SK-N-MC (cell line): Measurements from ENCODE around the gene SOCS6.

Experiments used
- EZH2 ChIP-seq: fragments of 200-600 bp; sonication (generic); IDR thresholded peaks from one replicate; pipeline ENCODE4 v1.6.1; 2017; ENCODE audit warnings: antibody characterized with exemption
- FOXP2 ChIP-seq: optimal IDR thresholded peaks from 2 replicates; pipeline ENCODE3; 2011; ENCODE audit warnings: mild to moderate bottlenecking, moderate library complexity; ENCODE audit not compliant: insufficient read depth; ENCODE audit errors: extremely low read length, control extremely low read depth
- POLR2AphosphoS5 ChIP-seq: IDR thresholded peaks from 2 replicates; pipeline ENCODE4 v1.6.1; 2012; ENCODE audit warnings: mild to moderate bottlenecking, low read depth, low read length, borderline replicate concordance

- no peak for TF ChIP-seq EZH2
- no peak for TF ChIP-seq POLR2AphosphoS5
- TF ChIP-seq FOXP2, result no peak
Observed at GRCh38 chr18:70294471-70295191, 5.8 kb downstream of the SOCS6 start.
